HG03457 (cell line): ENCODE results near the gene PPP1R12A.
"Not testable (repeated sequence)": the region's sequence is repeated elsewhere in the genome, so short reads cannot be mapped to it uniquely, and the experiment has no call there.

Source experiments
- ATAC-seq: cut with Tn5 transposase; IDR thresholded peaks from one replicate; pipeline ENCODE4 v1.9.1; 2021; ENCODE audit warnings: moderate number of reproducible peaks; ENCODE audit not compliant: unreplicated experiment

Gene PPP1R12A

GRCh38 chr12:79843978-79844377 is 90.9 kb downstream of the PPP1R12A start:
- ATAC-seq: no peak

- no peak for ATAC-seq
Measured at GRCh38 chr12:79842630-79843029, 92.3 kb downstream of the PPP1R12A start.

DNA sequence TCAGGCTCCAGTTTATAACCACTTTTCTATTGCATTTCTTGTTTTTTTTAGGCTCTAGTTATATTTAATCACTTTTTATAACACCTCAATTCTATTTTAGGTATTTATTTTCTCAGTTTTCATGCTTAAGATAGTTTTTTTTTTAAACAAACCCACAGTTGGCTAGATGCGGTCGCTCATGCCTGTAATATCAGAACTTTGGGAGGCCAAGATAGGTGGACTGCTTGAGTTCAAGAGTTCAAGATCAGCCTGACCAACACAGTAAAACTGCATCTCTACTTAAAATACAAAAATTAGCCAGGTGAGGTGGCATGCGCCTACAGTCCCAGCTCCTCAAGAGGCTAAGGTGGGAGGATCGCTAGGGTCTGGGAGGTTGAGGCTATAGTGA is 93.0 kb downstream of the PPP1R12A start:
- ATAC-seq: no peak

GRCh38 chr12:79841248-79841877 is 93.5 kb downstream of the PPP1R12A start:
- no peak for ATAC-seq

DNA sequence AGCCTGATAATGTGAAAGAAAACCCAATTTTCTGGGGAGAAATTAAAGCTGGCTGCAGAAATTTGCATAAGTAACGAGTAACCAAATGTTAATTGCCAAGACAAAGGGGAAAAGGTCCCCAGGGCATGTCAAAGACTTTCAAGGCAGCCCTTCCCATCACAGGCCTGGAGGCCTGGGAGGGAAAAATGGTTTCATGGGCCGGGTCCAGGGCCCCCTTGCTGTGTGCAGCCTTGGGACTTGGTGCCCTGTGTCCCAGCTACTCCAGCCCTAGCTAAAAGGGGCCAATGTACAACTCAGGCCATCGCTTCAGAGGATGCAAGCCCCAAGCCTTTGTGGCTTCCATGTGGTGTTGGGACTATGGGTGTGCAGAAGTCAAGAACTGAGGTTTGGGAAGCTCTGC is 96.5 kb downstream of the PPP1R12A start:
- ATAC-seq: no peak

DNA sequence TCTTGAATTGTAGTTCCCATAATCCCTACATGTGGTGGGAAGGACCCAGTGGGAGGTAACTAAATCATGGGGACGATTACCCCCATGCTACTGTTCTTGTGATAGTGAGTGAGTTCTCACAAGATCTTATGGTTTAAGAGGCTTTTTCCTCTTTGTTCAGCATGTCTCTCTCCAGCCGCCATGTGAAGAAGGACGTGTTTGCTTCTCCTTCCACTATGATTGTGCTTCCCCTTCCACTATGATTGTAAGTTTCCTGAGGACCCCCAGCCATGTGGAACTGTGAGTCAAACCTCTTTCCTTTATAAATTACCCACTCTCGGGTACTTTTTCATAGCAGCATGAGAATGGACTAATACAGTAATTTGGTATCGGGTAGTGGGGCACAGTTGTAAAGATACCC is 97.3 kb downstream of the PPP1R12A start:
- ATAC-seq: no peak

- ATAC-seq: no peak
Measured at GRCh38 chr12:79835377-79835843, 99.5 kb downstream of the PPP1R12A start.

GRCh38 chr12:79834712-79835376 is 100.1 kb downstream of the PPP1R12A start:
- ATAC-seq: no peak

DNA sequence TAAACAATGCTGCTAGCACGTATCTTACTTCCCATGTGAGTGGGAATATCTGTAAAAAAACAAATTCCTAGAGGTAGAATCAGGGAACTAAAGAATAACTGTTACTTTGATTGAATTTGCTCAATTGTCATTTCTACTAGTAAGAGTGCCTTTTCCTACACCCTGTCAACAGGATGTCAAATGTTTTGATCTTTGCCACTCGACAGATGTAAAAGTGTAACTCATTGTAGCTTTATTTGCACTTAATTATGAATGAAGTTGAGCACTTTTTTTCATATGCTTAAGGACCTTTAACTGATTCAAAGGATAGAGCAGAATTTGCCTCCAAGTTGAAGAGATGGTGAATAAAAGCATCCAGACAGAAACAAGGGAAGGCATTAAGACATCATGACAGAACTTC is 104.5 kb downstream of the PPP1R12A start:
- ATAC-seq: no peak

DNA sequence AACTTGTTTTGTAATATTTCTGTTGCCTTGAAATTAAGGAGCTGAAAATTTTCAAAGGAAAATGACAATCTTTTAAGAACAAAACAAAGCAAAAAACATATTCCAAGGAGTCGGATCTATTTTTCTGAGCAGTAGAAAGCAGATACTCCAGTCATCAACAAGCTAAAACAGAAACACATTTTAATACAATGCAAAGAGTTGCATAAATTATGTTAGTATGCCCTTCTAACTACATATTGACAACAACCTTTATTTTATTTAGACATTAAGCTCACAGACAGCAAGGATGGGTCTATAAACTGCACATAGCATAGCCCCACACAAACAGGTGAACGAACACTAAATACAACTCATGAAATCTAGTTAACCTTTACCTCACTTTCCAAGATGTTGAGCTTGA is 106.0 kb downstream of the PPP1R12A start:
- no peak for ATAC-seq

DNA sequence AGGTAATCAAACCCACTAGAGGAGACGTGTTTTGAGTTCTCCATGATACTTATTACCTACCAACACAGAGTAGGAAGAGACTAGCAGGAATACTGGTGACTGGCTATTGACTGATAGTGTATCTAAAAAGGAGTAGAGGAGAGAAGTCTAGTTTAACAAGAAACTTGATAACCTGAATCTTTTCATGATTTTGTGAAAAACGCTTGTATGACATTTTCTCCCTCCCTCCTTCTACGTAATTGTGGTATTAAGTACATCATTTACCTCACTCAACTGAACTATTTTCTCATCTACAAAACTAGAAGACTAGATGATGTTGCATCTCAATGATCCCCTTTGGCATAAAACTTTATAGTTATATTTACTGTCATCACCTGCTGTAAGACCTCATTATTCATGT is 107.4 kb downstream of the PPP1R12A start:
- ATAC-seq: no peak

GRCh38 chr12:79826267-79827128 is 108.4 kb downstream of the PPP1R12A start:
- ATAC-seq: no peak

DNA sequence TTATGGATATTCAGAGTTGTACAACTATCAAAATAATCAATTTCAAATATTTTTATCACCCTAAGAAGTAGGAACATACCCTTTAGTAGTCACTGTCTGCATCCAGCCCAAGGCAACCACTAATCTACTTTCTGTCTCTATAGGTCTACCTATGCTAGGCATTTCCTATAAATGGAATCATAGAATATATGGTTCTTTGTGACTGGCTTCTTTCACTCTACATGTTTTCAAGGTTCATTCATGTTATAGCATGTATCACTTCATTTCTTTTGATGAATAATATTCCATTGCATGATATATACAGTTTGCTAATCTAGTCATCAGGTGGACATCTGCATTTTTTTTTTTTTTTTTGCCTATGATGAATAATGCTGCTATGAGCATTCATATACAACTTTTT is 112.4 kb downstream of the PPP1R12A start:
- no peak for ATAC-seq

- ATAC-seq: no peak
Measured at GRCh38 chr12:79818856-79819255, 116.0 kb downstream of the PPP1R12A start.

DNA sequence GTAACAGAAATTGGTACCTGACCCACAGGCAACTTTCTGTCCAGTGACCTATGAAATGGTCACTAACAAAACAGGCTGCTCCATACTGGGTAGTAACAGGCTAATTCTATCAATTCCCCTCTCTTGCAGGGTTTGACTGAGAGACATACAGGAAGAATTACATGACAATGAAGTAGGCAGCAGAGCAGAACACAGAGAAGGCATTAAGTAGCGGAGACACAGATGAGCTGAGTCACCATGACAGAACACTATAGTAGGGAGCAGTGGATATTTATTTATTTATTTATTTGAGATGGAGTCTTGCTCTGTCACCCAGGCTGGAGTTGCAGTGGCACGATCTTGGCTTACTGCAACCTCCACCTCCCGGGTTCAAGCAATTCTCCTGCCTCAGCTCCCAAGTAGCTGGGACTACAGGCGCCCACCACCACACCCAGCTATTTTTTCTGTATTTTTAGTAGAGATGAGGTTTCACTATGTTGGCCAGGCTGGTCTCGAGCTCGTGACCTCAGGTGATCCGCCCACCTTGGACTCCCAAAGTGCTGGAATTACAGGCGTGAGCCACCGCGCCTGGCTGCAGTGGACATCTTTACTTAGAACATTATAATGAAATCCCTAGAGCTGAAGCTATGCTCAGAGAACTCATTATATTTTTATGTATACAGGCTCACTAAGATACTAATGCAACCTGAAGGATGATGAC is 150.4 kb downstream of the PPP1R12A start:
- ATAC-seq: not testable (repeated sequence)

DNA sequence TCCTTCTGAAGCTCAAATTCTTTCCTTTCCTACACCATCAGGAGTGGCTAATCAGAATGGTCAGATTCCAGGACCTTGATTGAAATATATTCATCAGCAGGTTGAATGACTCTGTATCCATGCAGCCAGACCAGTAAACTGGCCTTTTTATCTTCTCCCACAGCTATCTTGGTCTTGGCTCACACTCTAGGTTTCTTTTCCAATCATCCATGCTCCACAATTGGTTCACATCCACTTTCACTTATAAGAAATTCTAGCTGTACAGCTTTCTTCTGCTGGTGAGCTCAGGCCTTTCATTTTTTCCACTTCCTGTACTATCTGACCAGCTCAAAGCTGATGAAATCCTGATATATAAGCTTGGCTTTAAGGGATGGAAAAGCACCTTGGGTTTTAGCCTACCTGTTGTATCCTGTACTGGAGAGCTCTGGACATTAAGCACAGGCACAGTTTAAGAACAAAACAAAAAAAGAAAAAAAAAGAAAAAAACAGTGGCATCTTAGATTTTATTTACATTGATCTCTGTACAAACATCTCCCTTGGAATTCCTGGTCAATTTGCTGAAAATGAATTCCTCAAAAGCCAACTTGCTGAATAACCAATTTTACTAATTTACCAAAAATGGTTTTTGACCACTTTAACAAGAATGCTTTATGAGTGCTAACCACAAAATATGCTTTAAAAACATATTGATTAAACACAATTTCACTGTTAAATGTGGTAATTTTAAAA is 152.6 kb downstream of the PPP1R12A start:
- peak; percentile 57 for ATAC-seq

DNA sequence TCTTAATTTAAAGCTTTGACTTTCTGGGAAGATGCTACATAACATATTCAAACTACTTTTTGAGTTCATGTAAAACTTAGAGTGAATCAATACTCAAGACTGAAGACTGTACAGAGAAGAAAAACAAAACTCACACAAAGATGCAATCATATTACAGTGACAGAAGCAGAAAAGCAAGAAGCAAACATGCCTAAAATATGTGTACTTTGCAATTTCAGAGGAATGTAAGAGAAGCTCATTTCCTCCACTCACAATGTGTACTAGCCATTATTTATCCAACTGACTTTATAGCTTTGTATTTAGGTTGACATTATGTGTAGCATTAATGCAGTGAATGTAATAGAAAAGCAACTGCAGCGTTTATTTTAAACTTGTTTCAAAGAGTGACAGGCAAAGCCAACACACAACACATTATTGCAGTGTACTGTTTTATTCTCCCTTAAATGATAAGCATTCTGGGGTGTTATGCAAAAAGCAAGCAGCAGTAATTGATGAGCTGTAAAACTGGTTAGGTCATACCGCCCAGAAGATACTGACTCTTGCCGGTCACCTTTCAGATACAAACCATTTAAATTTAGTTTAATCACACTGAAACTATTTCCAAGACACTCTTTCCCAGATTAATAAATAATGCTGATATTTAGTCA is 156.0 kb downstream of the PPP1R12A start:
- ATAC-seq: no peak

DNA sequence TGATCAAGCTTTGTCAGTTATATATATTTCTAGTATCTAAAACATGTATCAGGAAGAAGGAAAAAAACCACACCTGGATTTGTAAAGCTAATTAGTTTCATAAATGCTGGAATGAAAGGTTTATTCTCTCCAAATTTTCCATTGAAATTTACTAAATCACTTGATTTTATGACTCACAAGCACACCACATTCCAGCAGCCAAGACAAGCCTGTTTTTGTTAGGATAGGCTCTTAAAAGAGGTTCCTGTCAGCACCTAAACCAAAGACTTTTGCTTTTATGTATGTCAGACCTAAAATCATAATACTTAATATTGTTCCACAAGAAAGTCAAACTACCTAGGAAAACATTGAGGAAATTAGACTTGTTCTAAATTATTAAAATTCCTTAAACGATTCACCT is 158.8 kb downstream of the PPP1R12A start:
- no peak for ATAC-seq

- no peak for ATAC-seq
Measured at GRCh38 chr12:79775355-79776027, 159.4 kb downstream of the PPP1R12A start.
